ENCODE data around the gene LRIG1.
"Not testable (repeated sequence)": the region's sequence is repeated elsewhere in the genome, so short reads cannot be mapped to it uniquely, and the experiment has no call there.

Gene LRIG1

DNA sequence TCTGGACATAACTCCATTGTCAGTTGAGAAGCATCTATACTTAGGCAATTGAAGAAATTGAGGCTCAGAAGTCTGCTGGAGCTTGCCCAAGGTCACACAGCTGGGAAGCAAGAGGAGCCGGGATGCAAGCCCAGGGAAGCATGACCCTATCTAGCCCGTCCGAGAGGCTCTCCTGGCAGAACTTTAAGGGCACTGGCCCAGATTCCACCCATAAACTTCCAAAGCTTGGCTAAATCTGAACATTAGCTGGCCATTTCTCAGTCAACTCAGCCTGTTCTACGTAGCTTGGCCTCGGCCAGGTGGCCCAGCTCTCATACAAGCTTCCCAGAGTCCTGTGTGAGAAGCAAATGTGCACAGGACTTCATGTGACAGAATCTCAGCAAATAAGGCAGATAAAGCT, 75.8 kb downstream of the LRIG1 start:
- TF ChIP-seq, protein P1, sequence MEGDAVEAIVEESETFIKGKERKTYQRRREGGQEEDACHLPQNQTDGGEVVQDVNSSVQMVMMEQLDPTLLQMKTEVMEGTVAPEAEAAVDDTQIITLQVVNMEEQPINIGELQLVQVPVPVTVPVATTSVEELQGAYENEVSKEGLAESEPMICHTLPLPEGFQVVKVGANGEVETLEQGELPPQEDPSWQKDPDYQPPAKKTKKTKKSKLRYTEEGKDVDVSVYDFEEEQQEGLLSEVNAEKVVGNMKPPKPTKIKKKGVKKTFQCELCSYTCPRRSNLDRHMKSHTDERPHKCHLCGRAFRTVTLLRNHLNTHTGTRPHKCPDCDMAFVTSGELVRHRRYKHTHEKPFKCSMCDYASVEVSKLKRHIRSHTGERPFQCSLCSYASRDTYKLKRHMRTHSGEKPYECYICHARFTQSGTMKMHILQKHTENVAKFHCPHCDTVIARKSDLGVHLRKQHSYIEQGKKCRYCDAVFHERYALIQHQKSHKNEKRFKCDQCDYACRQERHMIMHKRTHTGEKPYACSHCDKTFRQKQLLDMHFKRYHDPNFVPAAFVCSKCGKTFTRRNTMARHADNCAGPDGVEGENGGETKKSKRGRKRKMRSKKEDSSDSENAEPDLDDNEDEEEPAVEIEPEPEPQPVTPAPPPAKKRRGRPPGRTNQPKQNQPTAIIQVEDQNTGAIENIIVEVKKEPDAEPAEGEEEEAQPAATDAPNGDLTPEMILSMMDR (IDR thresholded peaks at IDR 0.05), result no peak
- no peak for DNase-seq (ENCODE audit: low spot score)
- H3K4me3 ChIP-seq, result peak overlapping the region; percentile 0
- peak overlapping the region in 1 of 2 donors; percentile 26 for H3K27ac ChIP-seq

DNA sequence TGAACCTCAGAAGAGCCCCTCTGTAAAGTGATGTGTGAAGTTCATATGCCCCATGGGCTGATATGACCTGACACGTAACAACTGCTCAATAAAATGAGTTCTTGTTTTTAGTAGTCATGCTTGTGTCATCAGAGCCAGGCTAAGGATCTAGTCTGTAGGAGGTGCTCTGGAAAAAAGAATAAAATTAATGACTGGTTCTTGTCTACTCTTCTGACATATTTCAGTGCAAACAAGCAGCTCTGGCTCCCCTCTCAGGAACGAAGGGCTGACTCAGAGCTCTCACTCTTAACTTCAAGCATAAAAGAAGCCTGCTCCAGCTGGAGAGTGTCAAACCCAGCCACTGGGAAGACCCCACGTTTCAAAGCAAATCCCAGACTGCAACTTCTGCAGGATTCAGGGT, 77.0 kb downstream of the LRIG1 start:
- TF ChIP-seq, protein P1 (IDR thresholded peaks at IDR 0.05), result no peak
- no peak overlapping the region for H3K4me3 ChIP-seq
- peak overlapping the region in 1 of 2 donors; percentile 43 for H3K27ac ChIP-seq
- DNase-seq (ENCODE audit: low spot score), result peak; percentile 59

DNA sequence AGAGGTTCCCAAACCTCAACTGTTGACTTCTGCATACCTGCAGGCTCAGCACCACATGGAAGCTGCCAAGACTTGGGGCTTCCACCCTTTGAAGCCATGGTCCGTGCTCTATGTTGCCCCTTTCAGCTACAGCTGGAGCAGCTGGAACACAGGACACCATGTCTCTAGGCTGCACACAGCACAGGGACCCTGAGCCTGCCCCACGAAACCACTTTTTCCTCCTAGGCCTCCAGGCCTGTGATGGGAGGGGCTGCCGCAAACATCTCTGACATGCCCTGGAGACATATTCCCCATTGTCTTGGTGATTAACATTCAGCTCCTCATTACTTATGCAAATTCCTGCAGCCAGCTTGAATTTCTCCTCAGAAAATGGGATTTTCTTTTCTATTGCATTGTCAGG, 78.9 kb downstream of the LRIG1 start:
- H3K4me3 ChIP-seq; H3K27ac ChIP-seq; DNase-seq (ENCODE audit: low spot score): not testable (repeated sequence)

DNA sequence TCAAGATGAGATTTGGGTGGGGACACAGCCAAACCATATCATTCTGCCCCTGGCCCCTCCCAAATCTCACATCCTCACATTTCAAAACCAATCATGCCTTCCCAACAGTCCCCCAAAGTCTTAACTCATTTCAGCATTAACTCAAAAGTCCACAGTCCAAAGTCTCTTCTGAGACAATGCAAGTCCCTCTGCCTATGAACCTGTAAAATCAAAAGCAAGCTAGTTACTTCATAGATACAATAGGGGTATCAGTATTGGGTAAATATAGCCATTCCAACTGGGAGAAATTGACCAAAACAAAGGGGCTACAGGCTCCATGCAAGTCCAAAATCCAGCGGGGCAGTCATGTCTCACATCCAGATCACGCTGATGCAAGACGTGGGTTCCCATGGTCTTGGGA, 79.7 kb downstream of the LRIG1 start:
- not testable (repeated sequence) for H3K4me3 ChIP-seq, H3K27ac ChIP-seq
- peak; percentile 55 for DNase-seq (ENCODE audit: low spot score)

DNA sequence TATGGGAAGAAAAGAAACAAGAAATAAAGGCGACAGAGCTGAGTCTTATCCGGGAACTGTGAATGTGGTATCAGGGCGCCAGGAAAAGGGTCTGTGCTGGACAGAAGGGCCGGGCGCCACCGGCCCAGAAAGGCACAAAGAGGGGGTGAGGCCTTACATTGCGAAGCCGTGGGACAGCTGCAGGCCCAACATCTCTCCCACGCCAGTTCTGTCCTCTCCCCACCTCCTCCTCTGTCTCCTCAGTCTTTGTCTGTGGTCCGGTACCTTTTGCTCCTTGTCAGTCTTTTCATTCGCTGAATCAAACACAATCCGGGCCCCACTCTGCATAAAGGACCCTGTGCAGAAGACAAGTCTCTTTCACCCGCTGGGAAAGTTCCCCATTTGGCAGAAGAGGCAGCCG, 81.8 kb downstream of the LRIG1 start:
- DNase-seq (ENCODE audit: low spot score), result peak; percentile 52
- H3K4me3 ChIP-seq, result no peak overlapping the region
- peak overlapping the region; percentile 78 to 80 for H3K27ac ChIP-seq
- TF ChIP-seq, protein P1 (IDR thresholded peaks at IDR 0.05), result no peak

DNA sequence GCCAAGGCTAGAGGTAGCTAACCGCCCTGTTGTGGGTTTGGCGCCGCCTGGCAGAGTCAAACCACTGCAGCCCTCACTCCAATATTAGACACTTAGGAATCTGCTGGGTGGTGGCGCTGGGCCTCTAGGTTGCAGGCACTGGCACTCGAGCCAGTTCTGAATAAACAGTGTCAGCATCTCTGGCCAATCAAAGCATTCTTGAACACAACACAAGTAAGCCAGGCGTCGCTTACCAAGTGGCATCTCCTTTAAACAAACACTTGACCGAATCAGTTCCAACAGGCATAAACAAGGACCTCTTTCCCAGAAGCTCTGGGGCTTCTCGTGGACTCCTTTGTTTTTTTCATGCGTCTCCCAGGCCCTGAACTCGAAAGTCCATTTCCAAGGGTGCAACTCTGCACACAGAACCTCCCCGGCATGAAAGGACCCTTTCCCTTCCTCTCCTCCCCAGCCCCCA, 82.3 kb downstream of the LRIG1 start:
- TF ChIP-seq, protein P1 (IDR thresholded peaks at IDR 0.05), result no peak
- H3K27ac ChIP-seq, result peak overlapping the region; percentile 78 to 80
- DNase-seq (ENCODE audit: low spot score), result peak; percentile 79
- peak overlapping the region; percentile 12 for H3K4me3 ChIP-seq

DNA sequence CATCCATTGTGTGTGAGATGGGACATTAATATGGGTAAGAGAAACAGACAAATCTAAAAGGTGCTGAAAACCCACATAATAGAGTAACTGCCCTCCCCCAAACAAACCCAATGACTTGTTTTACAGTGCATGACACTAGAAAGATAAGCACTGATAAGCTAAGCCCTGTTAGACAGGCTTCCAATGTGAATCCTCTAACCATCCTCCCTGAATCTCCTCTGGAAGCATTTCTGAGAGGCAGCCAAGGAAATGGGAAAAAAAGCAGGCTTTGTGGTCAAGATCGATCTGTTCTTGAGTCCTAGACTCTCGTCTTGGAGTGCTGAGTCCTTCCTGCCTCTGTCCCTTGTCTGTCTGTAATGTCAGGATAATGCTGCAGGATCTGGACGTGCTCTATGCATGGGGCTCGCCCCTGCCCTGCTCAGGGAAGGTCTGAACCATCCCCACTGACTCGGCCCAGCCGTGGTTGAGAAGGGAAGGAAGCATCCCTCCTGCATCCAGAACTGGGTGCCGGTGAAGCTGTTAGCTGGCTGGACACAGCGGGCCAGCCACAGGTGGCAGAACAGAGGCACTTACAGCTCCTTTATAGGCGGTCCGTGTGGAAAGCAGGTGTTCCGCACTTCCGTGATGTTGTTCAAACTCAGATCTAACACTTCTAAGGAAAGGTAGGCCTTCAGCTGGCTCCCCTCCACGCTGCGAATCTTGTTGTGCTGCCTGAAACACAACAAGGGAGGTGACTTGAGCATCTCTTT, 84.1 kb downstream of the LRIG1 start:
- Histone ChIP-seq H3K4me3 (no peak overlapping the region), H3K27ac (peak overlapping the region in 1 of 2 donors; percentile 35)
- DNase-seq (ENCODE audit: low spot score), result peak; percentile 64
- TF ChIP-seq, protein P1 (IDR thresholded peaks at IDR 0.05), result no peak

DNA sequence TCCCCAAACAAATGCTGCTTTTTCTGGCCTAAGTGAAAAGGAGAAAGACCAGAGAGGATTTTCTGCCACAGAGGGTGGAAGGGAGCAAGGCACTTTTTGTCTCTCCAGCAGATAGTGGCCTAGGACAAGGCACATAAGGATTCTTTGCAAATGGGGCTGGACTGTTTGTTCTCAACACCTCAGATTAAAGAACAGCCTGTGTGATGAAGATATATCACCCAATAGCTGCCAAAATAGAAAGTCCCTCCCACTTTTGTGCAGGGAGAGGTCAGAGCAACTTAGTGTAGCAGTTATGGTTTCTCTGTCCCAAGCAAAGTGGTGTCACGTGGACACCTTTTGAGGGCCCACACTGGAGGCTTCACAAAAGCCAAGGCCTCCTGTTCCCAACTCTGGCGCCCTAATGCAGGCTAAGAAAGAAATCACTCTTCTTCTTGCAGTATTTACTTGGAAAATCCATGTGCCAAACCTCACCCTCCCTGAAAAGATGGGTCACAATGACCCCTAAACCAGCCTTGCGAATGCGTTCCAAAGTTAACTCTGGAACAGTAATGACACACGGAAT, 84.9 kb downstream of the LRIG1 start:
- TF ChIP-seq, protein P1 (IDR thresholded peaks at IDR 0.05), result no peak
- Histone ChIP-seq H3K4me3 (no peak overlapping the region), H3K27ac (peak overlapping the region in 1 of 2 donors; percentile 35)
- no peak for DNase-seq (ENCODE audit: low spot score)

All from coronary artery (tissue), 2 donors.